Neuron (in vitro differentiated cells): ENCODE results near the gene RHEX.

Source experiments
- H2AFZ ChIP-seq: one replicate; pipeline ENCODE4 v1.6.1; 2013; ENCODE audit warnings: low read depth, mild to moderate bottlenecking, inconsistent platforms, low read length, moderate library complexity
- H3K27me3 ChIP-seq: one replicate; pipeline ENCODE4 v1.6.1; 2013; ENCODE audit warnings: low read length; ENCODE audit not compliant: insufficient read depth
- H3K36me3 ChIP-seq: one replicate; pipeline ENCODE4 v1.6.1; 2013; ENCODE audit warnings: low read length; ENCODE audit not compliant: insufficient read depth
- H3K4me1 ChIP-seq: one replicate; pipeline ENCODE4 v1.6.1; 2013; ENCODE audit warnings: low read length; ENCODE audit not compliant: insufficient read depth
- H3K4me3 ChIP-seq: 2 replicates; pipeline ENCODE4 v1.5.1; 2013; ENCODE audit warnings: mild to moderate bottlenecking, low read length, moderate library complexity
- H3K9me3 ChIP-seq: one replicate; pipeline ENCODE4 v1.6.1; 2013; ENCODE audit warnings: low read length

The RHEX gene

DNA sequence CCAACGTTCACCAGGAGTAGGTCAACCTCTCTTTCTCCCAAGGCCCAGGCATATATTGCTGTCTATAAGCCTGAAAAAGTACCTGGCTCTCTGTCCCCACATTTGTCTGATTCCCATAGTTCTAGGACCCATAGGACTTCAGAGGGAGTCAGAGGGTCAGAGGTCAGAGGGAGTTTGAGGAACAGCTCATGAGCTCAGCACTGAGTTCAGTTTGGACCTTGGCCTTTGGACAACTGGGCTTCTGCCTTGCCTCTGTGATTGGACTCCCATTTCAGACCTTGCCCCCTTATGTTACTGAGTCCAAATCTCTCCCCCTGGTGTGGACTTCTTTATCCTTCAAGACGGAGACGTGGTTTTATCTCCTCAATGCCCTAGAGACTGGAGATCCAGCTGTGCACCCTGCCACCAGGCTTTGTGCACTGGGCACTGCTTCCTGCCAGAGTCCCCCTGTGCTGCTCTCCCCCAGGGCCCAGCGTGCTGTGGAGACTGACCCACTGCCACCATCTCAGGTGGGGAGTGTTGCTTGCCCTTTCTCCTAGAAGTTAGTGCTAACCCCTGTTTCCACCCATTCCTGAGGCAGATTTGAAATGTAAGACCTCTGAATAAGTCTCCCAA is 32.5 kb upstream of the RHEX start:
- Histone ChIP-seq H3K9me3 (no peaks in the 10 kb centered on the region), H3K27me3 (no peaks in the 10 kb centered on the region)

DNA sequence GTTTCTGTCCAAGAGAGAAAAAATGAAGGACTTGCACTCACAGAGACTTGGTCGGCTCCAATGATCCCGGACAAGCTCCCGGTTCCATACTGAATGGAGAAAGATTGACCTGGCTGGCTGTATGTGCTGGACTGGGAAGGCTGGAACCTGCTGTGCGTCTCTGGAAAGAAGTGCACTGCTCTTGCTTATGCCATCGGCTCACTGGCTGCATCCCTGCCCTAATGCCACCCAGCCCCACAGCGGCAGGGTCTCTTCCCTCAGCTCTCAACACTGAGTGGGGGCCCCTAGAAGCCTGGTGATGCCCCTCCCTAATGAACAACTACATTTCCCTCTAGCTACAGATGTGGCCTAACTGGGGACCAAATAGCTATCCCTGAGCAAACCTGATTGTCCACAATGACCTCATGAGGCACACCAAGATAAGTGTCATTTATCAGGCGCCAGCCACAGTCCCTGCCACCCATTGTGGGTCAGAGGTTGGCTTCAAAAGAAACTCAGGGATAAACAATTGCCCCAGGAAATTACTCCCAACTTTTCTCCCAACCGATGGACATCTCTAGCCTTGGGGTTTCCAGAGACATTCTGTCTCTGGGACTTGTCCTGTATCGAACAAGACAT is 31.9 kb upstream of the RHEX start:
- Histone ChIP-seq H3K9me3 (no peaks in the 10 kb centered on the region), H2AFZ (no peak overlapping the region), H3K4me3 (no peak overlapping the region)

More for the DNA sequence above, 32.5 kb upstream of the RHEX start:
- Histone ChIP-seq H2AFZ (no peak overlapping the region), H3K36me3 (no peaks in the 10 kb centered on the region), H3K4me3 (no peak overlapping the region), H3K4me1 (no peaks in the 10 kb centered on the region)

DNA sequence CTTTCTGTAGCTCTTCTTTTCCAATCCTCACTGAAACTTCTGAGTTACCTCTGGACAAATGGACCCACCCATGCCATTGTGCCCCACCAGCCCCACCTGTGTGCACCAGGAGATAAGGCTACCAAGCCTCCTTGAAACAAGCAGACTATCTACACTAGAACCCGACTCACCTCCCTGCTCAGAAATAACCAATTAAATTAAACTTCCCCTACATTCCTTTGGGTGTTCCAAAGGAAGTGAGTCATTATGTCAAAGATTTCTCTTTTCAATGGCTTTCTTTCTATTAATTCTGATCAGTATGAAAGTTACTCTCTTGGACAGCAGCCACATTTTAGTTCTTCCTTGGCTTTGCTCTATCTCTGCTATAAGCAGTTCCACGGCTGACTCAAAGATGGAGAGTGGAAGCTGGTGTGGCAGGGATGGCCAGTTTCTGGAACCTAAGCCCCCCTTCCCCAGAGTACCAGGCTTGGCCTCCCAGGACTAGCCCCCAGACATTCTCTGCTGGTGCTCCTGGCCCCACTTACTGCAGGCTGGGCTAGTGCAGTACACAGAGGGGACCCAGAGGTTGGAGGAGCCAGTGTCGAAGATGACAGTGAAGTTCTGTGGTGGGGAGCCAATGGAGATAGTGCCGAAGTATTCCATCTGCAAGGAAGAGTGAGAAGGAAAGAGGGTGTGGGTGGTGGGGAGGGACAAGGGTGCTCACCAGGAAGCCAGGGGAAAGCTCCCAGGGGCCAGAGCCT is 31.2 kb upstream of the RHEX start:
- Histone ChIP-seq H2AFZ (no peak overlapping the region), H3K36me3 (no peaks in the 10 kb centered on the region), H3K4me3 (no peak overlapping the region), H3K27me3 (no peaks in the 10 kb centered on the region), H3K9me3 (no peaks in the 10 kb centered on the region), H3K4me1 (no peaks in the 10 kb centered on the region)

More for the DNA sequence above, 31.9 kb upstream of the RHEX start:
- Histone ChIP-seq H3K27me3 (no peaks in the 10 kb centered on the region), H3K36me3 (no peaks in the 10 kb centered on the region), H3K4me1 (no peaks in the 10 kb centered on the region)

DNA sequence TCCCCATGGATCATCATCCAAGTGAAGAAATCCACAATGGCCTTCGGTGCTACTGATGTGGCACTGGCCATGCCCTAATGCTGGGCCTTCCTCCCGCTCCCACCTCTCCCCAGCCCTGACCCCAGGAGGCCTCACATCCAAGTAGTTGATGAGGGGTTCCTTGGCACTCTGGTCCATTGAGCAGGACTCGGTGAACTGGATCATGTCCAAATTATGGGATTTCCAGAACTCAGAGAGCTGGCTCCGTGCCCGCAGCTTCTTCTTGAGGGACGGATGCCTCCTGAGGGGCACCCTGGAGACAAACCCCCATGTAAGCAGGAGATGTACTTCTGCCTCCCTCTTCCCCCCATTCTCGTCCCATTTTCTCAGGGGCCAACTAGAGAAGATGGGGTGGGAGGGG is 30.2 kb upstream of the RHEX start:
- H3K4me1 ChIP-seq = no peaks in the 10 kb centered on the region
- no peaks in the 10 kb centered on the region for H3K27me3 ChIP-seq
- no peak overlapping the region for H3K4me3 ChIP-seq
- no peaks in the 10 kb centered on the region for H3K36me3 ChIP-seq
- no peaks in the 10 kb centered on the region for H3K9me3 ChIP-seq
- no peak overlapping the region for H2AFZ ChIP-seq

DNA sequence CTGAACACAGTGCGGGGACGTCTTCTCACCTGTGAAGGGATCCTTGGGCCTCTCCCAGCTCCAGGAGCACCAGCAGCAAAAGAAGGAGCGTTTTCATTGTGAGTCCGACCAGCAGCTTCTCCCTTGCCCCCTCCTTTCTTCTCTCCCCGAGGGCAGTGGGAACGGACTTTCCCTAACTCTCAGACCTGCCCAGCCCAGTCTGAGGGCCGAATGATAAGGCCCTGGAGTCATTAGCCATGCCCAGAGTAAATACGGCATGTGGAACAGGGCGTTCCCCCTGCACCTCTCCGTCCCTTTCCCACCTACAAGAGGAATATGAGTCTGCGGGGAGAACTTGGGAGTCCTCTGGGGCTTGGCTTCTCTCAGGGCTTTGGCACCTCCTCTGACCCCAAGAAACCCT is 29.3 kb upstream of the RHEX start, which contains the start of gene CTSE:
Gene CTSE (minus strand): TSS at position 201 of the 400 bp plus-strand sequence. CDS start 104 bp downstream, at position 97.
- Histone ChIP-seq H3K4me3 (no peak within 1 kb of the TSS), H2AFZ (no peak within 1 kb of the TSS), H3K4me1 (no peaks in the 10 kb centered on the region), H3K9me3 (no peaks in the 10 kb centered on the region), H3K27me3 (no peaks in the 10 kb centered on the region), H3K36me3 (no peaks in the 10 kb centered on the region)

DNA sequence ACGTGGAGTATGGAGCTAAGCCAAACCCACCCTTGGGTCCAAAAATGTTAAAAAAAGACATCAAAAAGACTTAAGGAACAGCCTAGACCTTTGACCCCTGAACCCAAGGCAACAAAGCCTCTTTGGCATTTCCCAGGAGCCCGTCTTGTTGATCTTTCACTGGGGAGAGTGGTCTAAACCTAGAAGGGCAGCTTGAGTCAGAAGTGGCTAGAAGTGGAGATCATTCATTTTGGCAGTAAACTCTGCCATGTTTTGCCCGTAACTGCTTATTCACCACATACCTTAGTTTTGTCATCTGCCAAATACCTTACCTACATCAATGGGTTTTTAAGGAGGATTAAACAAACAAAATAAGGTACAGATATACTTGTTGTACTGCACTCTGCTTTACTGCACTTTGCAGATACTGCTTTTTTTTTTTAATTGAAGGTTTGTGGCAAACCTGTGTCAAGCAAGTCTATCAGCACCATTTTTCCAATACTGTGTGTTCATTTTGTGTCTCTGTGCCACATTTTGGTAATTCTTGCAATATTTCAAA is 27.6 kb upstream of the RHEX start:
- Histone ChIP-seq H3K9me3 (no peaks in the 10 kb centered on the region), H3K36me3 (no peaks in the 10 kb centered on the region), H2AFZ (no peak overlapping the region), H3K4me3 (no peak overlapping the region), H3K4me1 (no peaks in the 10 kb centered on the region), H3K27me3 (peaks cover 2% of the 10 kb centered on the region)

DNA sequence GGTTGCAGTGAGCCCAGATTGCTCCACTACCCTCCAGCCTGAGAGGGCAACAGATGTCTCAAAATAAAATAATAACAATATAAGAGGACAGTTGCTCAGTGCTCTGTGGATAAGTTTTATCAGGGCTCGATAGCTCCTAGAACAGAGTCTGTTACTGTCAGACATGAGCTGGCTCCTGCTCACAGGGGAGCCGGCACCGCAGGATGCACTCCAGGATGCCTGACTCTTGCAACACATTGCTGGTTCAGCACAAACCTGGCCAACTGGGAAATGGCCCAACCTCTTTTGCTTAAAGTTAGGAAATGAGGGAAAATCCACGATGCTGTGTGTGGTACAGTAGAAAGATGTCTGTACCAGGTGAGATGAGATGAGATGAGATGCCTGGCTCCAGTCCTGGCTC is 23.5 kb upstream of the RHEX start:
- no peak overlapping the region for H3K4me3 ChIP-seq
- H3K9me3 ChIP-seq = no peaks in the 10 kb centered on the region
- no peaks in the 10 kb centered on the region for H3K36me3 ChIP-seq
- H3K4me1 ChIP-seq = no peaks in the 10 kb centered on the region
- no peak overlapping the region for H2AFZ ChIP-seq
- H3K27me3 ChIP-seq = peaks cover 6% of the 10 kb centered on the region

DNA sequence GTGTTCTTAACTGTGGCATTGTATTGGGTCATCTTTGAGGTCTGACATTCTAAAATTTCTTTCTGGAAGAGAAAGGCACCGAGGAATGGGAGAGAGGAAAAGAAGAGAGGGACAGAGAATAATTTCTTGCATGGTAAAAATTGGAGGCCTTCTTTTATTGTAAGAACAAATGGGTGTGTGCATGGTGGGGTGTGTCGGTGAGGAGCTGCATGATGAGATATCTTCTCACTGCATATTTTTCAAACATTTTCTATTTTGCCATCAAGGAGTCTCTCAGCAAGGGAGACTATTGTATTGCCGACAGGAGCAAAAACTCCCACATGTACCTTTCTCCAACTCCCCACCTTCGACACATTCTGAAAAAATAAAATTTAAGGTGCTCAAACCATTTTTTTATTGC is 22.8 kb upstream of the RHEX start:
- Histone ChIP-seq H3K9me3 (no peaks in the 10 kb centered on the region), H3K27me3 (peaks cover 9% of the 10 kb centered on the region), H3K4me1 (no peaks in the 10 kb centered on the region), H3K4me3 (no peak overlapping the region), H2AFZ (no peak overlapping the region), H3K36me3 (no peaks in the 10 kb centered on the region)

DNA sequence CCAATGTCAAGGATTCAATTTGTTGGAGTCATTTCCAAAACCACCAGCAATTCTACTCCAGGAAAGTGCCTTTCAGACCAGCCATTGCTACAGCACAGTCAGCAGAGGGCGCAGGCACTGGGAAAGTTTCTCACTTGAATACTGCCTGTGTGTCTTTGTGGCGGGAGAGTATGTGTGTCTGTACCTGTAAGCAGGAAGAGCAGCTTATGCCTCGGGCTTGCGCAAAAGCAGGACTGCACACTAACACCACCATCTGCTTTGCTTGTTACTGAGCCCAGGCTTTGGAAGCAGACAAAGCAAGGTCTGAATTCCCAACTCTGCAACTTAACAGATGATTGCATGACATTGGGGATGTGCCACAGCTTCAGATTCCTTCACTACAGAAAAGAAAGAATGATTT is 22.3 kb upstream of the RHEX start:
- Histone ChIP-seq H3K36me3 (no peaks in the 10 kb centered on the region), H3K4me3 (no peak overlapping the region), H3K9me3 (no peaks in the 10 kb centered on the region), H3K4me1 (no peaks in the 10 kb centered on the region), H2AFZ (no peak overlapping the region), H3K27me3 (peaks cover 10% of the 10 kb centered on the region)

DNA sequence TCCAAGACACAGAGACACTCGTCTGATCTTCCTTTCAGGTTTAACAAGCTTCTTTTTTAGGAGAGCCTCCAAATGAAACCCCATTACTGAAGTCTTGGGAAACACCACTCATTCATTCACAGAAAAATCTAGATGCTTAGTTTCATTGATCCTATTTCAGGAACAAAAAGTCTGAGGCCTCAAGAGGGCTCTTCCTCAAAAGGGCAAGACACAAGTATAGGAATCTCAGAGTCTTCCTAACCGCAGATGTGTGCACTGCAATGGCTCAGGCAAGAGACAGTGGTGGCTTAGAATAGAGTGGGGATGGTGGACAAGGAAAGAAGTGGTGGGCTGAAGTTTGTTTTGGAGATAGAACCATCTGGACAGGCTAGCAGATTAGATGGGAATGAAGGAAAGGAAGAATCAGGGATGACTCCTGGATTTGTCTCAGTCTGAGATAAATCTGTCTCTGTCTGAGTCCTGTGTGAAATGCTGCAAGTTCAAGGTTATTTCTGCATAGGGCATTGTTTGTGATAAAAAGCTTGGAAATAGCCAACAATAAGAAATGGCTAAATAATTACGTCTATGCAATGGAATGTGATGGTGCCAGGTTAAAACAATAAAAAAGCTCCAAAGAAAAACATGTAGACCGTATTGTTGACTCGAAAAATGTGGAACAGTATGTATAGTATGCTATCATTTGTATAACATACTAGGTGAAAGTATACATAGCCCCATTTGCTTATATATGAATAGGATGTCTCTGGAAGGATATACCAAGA is 20.4 kb upstream of the RHEX start:
- Histone ChIP-seq H3K27me3 (peaks cover 10% of the 10 kb centered on the region), H2AFZ (no peak overlapping the region), H3K36me3 (no peaks in the 10 kb centered on the region), H3K4me3 (no peak overlapping the region), H3K4me1 (no peaks in the 10 kb centered on the region), H3K9me3 (no peaks in the 10 kb centered on the region)

DNA sequence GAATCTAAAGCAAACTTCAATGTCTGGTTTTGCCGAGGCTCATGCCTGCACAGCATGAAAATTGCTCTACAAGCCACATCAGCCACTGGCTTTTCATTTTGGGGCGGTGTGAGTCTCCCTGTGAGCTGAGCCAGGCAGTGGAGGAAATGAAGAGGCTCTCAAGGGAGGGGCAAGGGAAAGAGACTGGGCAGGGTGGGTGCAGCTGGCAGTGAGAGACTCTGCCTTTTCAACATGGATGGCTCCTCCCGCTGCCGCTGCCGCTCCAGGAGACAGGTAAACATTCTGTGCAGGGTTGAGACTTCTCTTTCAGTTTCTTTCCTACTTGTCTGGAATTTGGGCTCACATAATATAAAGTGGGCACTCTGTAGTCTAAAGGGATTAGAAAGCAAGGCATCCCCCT is 17.9 kb upstream of the RHEX start:
- Histone ChIP-seq H3K4me3 (no peak overlapping the region), H3K36me3 (no peaks in the 10 kb centered on the region), H3K4me1 (no peaks in the 10 kb centered on the region), H3K27me3 (peaks cover 12% of the 10 kb centered on the region), H3K9me3 (no peaks in the 10 kb centered on the region), H2AFZ (no peak overlapping the region)

DNA sequence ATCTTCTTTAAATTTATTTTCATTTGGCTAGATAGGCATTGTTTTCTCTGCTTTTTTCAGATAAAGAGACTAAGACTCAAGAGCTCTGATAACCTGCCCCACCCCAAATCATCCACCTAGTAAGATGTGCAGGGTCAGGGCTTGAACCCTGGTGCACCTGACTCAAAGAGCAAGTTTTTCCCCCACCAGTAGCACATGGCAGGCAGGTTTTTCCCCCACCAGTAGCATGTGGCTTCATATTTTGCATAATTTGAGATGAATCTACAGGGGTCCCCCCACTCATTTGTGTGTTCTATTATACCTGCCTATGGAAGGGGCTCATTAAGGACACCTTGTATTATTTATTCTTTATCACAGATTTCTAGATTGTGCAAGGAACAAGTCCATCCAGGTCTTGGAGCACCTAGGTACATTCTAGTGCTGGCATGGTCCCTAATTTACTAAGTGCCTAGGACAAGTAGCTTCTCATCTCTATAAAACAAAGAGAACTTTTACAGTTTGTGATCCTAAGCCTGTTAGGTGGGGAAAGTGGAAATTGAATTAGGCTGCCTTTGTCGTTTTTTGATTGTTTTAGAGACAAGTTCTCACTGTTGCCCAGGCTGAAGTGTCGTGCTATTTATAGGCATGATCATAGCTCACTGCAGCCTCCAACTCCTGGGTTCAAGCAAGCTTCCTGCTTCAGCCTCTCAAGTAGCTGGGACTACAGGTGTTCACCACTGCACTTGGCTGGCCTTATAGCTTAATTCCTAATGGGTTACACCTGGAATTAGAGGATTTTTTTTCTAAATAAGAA is 16.1 kb upstream of the RHEX start:
- Histone ChIP-seq H3K36me3 (no peaks in the 10 kb centered on the region), H3K9me3 (no peaks in the 10 kb centered on the region), H2AFZ (no peak overlapping the region), H3K4me1 (peaks cover 5% of the 10 kb centered on the region), H3K4me3 (no peak overlapping the region), H3K27me3 (peaks cover 12% of the 10 kb centered on the region)
